NCI-H1417 (cell line): ENCODE measurements around the gene NPFF.

Experiments
- DNase-seq, 3 experiments: peaks; one replicate each; lab custom pipeline; 2025; lab: John Stamatoyannopoulos, UW

NPFF gene

DNA sequence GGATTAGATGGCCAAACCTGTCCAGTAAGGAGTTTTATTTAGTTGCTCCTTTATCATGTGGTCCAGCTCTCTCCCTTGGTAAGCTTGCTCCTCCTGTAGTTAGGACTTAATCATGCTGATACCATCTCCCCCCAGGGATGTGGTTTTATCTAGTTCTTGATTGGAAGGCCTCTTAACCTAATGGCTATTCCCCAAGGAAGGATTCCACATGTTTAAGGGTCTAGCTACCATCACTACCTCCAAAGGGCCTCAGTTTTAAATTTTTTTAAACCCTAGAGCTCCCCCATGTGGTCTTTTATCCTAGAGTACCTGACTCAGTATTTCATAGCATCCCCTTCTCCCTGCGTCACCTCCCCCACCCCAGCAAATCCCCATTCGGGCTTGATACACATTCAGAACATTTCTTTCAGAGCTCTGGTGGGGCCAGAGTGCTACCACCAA lies 30.5 kb downstream of the NPFF start:
- peak in 2 of 3 experiments; percentile 18 to 39 for DNase-seq

DNA sequence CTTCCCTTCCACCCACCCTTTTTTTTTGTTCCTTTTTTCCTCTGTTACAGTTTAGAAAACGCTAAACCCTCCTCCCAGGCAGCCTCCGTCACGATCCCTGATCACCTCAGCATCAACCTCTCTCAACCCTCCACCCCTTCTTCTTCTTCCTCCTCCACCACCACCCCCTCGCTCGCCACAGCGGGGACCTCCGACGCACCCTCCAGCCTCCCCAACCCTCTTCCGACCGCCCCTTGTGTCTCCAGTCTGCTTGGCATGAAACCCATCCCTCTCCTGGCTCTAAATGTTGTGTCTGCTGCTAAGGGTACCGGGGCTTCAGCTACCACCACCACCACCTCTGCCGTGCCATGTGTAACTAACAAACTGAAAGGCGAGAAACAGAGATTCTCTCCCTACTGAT lies 32.5 kb downstream of the NPFF start:
- DNase-seq = no peak

DNA sequence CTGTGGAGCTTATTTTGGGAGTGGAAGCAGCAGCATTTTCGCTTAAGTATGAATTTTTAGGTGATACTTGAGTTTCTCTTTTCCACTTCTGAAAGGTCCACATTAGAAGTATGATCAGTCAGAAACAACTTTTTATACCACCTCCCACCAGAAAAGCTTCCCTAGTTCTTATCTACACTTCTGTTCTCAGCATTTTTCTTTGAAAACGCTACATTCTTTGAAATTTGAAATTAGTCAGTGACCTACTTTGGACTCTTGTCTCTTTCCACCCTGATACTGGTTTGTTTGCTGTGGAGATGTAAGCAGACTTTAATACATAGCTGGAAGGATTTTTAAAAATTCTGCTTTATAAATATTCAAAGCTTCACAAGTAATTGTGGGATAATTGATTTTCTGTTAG lies 33.2 kb downstream of the NPFF start:
- no peak for DNase-seq

DNA sequence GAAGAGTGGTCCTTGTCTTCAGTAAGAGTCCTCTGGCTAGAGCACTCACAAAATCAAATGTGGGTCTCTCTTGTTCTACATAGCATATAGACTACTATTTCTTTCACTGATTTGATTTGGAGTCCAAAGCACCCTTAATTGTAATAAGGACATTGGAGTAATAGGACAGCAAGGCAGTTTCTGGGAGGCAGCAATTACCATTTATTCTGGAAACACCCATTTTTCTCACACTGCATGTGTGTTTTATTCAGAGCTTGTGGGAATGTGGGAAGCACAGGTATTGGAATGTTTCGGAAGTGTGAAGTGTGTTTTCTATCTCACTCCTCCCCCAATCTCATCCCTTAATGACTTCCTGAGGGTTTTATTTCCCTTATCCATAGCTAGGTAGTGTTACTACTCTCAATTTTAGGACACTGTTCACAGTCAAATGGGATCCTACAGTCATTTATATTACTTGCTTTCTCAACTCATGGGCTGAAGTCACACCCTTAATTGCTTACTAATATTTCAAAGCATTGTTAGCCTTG lies 35.2 kb downstream of the NPFF start:
- DNase-seq = no peak

DNA sequence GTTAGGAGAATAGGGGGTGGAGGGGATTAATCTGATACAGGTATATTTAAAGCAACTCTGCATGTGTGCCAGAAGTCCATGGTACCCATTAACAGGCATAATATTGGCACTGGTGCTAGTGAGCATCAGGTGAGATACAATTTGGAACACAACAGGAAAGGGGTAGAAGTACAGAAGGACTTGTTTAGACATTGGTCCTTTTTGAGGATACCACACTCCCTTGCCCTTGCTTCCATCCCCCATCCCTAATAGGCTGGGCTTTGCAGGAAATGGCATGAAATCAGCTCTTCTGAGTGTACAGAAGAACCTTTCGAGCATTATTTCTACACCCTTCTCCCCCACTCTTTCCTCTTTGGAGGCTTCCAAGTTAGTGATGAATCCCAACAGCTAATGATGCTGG lies 39.0 kb downstream of the NPFF start:
- no peak for DNase-seq

DNA sequence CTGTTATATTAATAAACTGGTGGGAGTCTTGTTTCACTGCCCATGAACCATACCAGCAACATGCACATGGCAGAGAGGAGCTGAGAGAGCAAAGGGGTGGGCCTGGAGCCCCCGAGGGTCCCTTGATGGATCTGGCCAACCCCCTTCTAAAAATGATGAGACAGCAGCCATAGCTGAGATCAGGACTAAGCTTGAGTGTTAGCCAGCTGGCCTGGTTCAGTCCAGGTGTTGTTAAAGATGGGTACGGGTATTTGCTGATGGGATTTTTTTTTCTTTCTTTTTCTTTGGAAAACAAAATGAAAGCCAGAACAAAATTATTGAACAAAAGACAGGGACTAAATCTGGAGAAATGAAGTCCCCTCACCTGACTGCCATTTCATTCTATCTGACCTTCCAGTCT lies 39.4 kb downstream of the NPFF start:
- DNase-seq = no peak

DNA sequence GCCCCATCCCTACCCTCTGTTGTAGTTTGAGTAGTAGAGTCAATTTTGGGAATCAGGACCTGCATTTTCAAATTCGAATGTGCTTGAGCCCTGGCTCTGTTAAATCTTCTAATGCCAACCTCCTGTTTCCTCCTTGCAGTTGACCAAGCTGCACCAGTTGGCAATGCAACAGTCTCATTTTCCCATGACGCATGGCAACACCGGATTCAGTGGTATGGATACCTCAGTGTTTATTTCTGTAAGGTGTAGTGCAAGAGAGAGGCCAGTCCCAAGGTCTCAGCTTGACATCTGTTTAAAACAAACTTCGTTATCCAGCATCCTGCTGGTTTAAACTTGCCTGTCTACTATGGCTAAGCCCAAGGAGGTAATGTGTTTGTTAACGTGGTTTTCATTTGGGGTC lies 40.2 kb downstream of the NPFF start:
- no peak for DNase-seq

DNA sequence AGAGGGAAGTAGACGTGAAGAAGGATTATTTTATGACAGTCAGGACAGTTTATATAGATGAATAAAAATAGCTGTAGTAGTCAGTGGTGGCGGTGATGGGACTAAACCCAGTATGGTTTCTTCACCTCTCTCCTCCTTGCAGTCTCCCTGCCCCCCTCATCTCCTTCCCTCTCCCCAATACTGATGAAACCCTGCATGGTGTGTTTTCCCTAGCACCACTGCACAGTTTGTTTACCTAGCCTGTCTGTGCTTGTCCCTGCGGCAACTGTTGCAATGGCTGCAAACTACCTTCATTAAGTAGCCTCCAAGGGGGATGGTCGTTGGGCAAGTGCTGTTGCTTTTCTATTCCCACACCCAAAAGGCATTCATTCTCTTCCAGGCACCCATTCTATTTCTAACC lies 40.6 kb downstream of the NPFF start:
- peak in 2 of 3 experiments; percentile 39 to 77 for DNase-seq

DNA sequence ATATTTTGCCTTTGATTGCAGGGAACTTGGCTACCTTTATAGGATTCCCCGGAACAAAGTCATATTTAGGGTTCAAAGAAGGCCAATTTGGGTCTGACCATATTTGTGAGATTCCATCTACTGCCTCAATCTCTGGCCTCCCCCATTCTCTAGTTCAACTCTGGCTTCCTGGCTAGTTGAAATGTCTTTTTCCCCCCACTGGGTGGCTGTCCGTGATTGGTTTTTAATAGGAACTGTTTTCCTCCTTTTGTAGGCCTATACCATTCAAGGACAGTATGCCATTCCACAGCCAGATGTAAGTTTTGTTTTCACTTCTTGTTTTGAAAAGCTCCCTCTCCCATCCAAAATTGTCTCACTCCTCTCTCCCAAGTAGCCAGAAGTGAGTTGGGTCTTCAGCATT lies 41.6 kb downstream of the NPFF start:
- DNase-seq = no peak

DNA sequence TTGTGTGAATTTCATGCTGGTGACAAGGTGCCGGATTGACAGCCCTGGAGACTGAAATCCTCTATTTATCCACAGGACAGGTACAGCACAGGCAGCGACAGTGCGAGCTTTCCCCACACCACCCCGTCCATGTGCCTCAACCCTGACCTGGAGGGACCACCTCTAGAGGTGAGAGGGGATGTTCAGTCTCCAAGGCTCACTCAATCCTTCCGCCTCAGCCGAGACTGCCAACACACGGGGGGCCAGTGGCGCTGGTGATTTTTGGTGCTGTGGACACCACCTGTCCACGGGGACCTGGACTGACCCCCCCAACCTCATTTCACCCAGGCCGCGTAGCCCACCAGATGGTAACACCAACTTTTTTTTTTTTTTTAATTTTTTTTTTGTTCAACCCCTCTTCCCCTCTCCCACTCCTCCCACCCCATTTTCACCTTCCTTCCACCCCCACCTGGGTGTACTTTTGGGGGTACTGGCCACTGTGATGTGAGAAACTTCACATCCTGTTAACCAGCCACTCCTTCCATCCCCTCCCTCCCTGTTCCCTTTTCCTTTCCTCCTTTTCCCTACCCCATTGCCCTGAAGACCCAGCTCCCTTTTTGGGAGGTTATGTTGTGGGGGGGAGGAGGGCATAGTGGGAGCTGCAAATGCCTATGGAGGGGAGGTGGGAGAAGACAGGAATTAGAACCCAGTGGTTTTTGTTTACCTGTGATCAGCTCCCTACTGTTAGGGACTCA lies 42.4 kb downstream of the NPFF start:
- DNase-seq = no peak

DNA sequence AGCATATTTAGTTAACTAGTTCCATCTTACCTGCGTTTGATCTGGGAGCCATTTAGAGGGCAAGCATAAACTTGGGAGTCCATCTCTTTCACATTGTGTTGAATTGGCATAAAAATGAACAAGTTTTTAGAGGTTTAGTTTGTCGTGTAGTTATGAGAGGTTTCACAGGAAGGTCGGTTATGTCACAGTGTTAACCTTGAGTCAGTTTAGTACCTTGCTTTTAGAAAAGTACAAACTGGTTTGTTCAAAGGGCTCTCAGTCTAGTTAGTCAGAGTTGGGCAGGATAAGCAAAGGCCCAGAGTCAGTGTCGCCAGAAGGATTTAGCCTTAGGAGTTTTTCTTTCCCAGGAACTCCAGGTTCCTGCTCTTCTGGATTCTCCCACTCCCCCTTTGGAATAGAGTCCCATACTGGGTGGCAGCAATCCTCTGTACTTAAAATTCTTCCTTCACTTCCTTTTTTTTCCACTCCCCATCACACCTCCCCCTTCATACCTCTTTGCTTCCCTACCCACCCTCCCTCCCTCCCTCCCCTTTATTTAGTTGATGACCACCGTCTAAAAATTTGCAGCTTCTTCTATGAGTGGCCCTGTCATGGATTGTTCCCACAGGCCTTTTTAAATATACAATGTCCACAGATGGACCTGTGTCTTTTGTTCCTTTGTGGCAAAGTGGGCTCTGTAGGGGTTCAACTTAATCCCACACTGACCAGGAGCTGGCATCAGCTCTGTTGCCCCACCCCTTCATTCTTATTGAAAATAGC lies 43.3 kb downstream of the NPFF start:
- DNase-seq = no peak

DNA sequence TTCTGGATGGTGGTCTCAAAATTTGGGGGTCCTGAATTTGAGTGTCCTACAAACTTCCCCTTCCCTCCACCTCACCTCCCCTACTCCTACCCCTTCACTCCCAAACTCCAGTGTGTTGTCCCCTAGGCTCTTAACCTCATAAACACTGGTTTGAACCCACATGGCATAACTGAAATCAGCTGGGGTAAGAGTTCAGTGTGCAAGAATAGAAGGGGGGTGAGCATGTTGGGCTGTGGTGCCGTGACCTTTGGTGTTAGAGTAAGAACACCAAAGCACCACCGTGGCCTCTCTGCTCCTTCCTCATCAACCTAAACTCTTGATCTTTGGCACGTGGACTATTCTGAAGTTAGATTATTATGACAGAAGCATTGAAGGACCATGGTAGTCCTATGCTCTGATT lies 44.3 kb downstream of the NPFF start:
- DNase-seq = no peak

DNA sequence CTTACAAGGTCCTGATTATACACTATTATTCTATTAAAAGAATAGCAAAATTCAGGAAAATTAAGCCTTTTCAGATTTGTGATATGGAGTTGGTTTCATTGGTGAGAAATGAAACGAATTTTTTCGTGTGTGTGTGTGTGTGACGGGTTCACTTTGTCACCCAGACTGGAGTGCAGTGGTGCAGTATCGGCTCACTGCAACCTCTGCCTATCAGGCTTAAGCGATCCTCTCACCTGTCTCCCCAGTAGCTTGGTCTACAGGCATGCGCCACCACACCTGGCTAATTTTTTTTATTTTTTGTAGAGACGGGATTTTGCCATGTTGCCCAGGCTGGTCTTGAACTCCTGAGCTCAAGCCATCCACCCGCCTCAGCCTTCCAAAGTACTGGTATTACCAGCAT lies 45.7 kb downstream of the NPFF start:
- DNase-seq = no peak

DNA sequence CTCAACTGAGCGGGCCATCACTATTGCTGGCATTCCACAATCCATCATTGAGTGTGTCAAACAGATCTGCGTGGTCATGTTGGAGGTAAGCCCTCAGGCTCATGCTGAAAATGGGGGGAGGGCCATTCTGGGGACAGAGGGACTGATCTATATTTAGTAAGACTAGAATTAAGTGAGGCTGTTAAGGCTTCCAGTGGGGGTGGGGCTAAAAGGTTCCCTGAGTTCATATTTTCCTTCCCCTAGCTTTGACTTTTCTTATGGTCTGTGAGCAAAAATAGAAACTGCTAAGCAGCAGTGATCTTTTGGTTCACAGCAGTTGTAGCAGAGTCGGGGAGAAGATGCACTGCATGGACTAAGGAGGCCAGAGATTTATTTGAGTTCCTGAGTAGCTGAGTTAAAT lies 46.2 kb downstream of the NPFF start:
- DNase-seq = no peak

DNA sequence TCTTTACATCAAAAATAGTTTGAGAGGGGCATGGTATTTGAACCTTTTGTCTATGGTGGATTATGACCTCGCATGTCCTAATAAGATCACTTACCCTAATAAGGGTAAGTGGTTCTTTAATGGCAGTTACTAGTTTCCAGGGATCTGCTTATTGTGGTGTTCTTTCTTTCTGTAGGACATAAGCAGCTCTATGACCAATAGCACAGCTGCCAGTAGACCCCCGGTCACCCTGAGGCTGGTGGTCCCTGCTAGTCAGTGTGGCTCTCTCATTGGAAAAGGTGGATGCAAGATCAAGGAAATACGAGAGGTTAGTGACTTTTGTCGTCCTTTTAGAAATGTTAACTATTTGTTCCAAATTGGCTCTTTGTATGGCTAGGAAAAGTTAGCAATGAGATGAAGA lies 48.2 kb downstream of the NPFF start:
- no peak for DNase-seq
